Transverse colon (tissue), 4 donors: Measurements from ENCODE around the gene HERC2. TPM values are rescaled to one million over a fixed set of nuclear protein-coding genes. Genes with fewer than 3 reads are reported as not detected.

ENCODE experiments used
- DNase-seq: peaks from one replicate; pipeline ENCODE4 v3.0.0-alpha.2; 2019
- H3K27ac ChIP-seq, 4 donors: fragments of 200-600 bp; sonication (generic); 2 replicates each; pipeline ENCODE4 v1.5.1; 2016 to 2018; ENCODE audit warnings: inconsistent platforms in 4 of 4
- H3K27me3 ChIP-seq: fragments of 200-600 bp; sonication (generic); 2 replicates; pipeline ENCODE4 v1.5.1; 2017; ENCODE audit warnings: inconsistent platforms
- H3K36me3 ChIP-seq, 4 donors: fragments of 200-600 bp; sonication (generic); 2 replicates each; pipeline ENCODE4 v1.5.1; 2017 to 2019; ENCODE audit warnings: inconsistent platforms in 4 of 4
- H3K4me1 ChIP-seq, 4 donors: fragments of 200-600 bp; sonication (generic); 2 replicates each; pipeline ENCODE4 v1.5.1; 2017 to 2020; ENCODE audit warnings: inconsistent platforms in 4 of 4
- H3K4me3 ChIP-seq, 4 donors: fragments of 200-600 bp; sonication (generic); 1 replicate in 1 of 4; 2 replicates in 3 of 4; pipeline versions ENCODE4 v1.5.1 to v1.6.1; 2017 to 2019; ENCODE audit warnings: inconsistent platforms in 4 of 4
- H3K9me3 ChIP-seq, 2 donors: fragments of 200-600 bp; sonication (generic); 2 replicates each; pipeline ENCODE4 v1.5.1; 2017 to 2019; ENCODE audit warnings: inconsistent platforms in 2 of 2
- CTCF ChIP-seq, 5 experiments: fragments of 200-600 bp in 3 of 5; fragments of 450-650 bp in 2 of 5; sonication (generic) in 3 of 5; IDR thresholded peaks; 1 replicate in 2 of 5; 2 replicates in 3 of 5; pipeline ENCODE4 v1.5.1; 2016 to 2017; ENCODE audit warnings: antibody characterized with exemption in 5 of 5, inconsistent platforms in 3 of 5, mild to moderate bottlenecking in 2 of 5, moderate library complexity in 1 of 5
- EP300 ChIP-seq: sonication (generic); formaldehyde crosslinking; IDR thresholded peaks from one replicate; pipeline ENCODE4 v1.6.1; 2017; ENCODE audit warnings: antibody characterized with exemption, low read depth
- POLR2A ChIP-seq: fragments of 450-650 bp; IDR thresholded peaks from one replicate; pipeline ENCODE4 v1.6.1; 2016; ENCODE audit warnings: antibody characterized with exemption, mild to moderate bottlenecking, moderate library complexity
- POLR2AphosphoS5 ChIP-seq, 3 donors: sonication (generic); formaldehyde crosslinking; IDR thresholded peaks; one replicate each; pipeline ENCODE4 v1.6.1; 2016; ENCODE audit warnings: antibody characterized with exemption in 3 of 3
- WGBS, 2 donors: methylation state at CpG; one replicate each; pipeline ENCODE4 v1.1.5; 2018; ENCODE audit warnings: low coverage in 1 of 2; 5-methylcytosine and 5-hydroxymethylcytosine counted together
- in situ Hi-C, 4 donors: fragments of 200-750 bp; cut with MboI; loops; one replicate each; pipeline versions ENCODE4 v1.15.0 to v1.15.1; 2017; ENCODE audit warnings: low sequenced_read_pairs in 3 of 4, low pct_ligation_motif_present in 1 of 4, low pct_unique_long_range_greater_than_20kb in 1 of 4
- intact Hi-C: fragments of 100-400 bp; cut with DNase I; formaldehyde crosslinking; loops from one replicate; pipeline ENCODE4 v1.15.1; 2023; ENCODE audit warnings: low total_unique reads
- small RNA-seq, 4 donors: library from RNA; depleted of rRNA; stranded (forward); fragments of <200 nt; gene quantifications; one replicate each; pipeline ENCODE3, GENCODE V24; 2016
- total RNA-seq, 4 donors: library from RNA; depleted of rRNA; stranded (reverse); fragments of >200 nt; gene quantifications; one replicate each; pipeline ENCODE4 v1.1.0, GENCODE V29; 2016

Gene HERC2
- total RNA-seq, 4 donors from 2014 or later = 64.9 to 182 (median 83.7) TPM

- H3K4me3 ChIP-seq = no peak overlapping the region
- intact Hi-C loops = no loop called here
- no peaks in the 10 kb centered on the region for H3K36me3 ChIP-seq
- no peaks in the 10 kb centered on the region for H3K4me1 ChIP-seq
- peaks cover 3% of the 10 kb centered on the region for H3K27me3 ChIP-seq
- in situ Hi-C loops = no loop called here
- no peak for DNase-seq
- no peak overlapping the region for H3K27ac ChIP-seq
- TF ChIP-seq EP300 = no peak
- no peak for TF ChIP-seq POLR2AphosphoS5 (IDR thresholded peaks at IDR 0.05)
- TF ChIP-seq POLR2A = no peak
- no peak for TF ChIP-seq CTCF (IDR thresholded peaks at IDR 0.05)
- 72 to 80% methylated on average over 1 to 3 of the region's 3 CpGs for WGBS, 2 donors
- H3K9me3 ChIP-seq = peaks cover 0 to 6% of the 10 kb centered on the region in 2 donors
These were observed 255.7 kb downstream of the HERC2 start for GRCh38 chr15:28066231-28066630.

Small RNA genes within 50 kb of the gene (small RNA-seq; reads per million reads assigned to genes)
- gene AC091304.5 = 0 reads per million in 4 donors

Other genes starting within 250 kb of the HERC2 start
- 1 to 10 TPM in 2 of 4 donors, not detected in 2; 1.4 to 1.9 TPM for gene OCA2, start 222.9 kb downstream of the HERC2 start, total RNA-seq
- gene GOLGA6L24, start 35.9 kb upstream of the HERC2 start, total RNA-seq = not detected
- not detected for gene GOLGA8F, start 56.5 kb upstream of the HERC2 start, total RNA-seq
- gene GOLGA8G, start 210.8 kb upstream of the HERC2 start, total RNA-seq = not detected
- not detected for gene GOLGA6L25, start 231.4 kb upstream of the HERC2 start, total RNA-seq